ENCODE data around the gene ANKRD10.

DNA sequence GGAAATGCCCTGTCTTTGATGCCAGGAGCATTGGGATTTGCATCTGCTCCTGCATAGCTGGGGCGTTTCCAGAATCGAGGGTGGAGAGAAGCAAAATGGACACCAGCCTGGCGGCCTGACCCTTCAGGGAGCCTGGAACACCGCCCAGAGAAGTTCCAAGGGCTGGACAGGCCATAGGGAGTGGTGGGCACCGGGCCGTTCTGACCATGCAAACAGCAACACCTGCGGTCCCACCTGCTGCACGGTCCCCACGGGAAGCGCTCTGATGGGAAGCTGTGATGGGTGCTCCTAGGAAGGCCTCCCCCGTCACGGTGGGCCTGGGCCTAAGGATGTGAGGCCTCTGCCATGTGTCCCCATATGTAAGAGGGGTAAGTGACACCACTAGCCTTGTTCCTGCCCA is 34.2 kb upstream of the ANKRD10 start:
- TF ChIP-seq POLR2AphosphoS5 (IDR thresholded peaks at IDR 0.05; ENCODE audit: low read depth) = no peak
- TF ChIP-seq CTCF (conservative IDR thresholded peaks at IDR 0.05; ENCODE audit: low read depth in 2 of 2) = no peak
- no peak for TF ChIP-seq ETS1 (IDR thresholded peaks at IDR 0.05)
- TF ChIP-seq EZH2 (IDR thresholded peaks at IDR 0.05; ENCODE audit: low read depth, unreplicated experiment) = no peak
- no peak for TF ChIP-seq ZNF331 (CRISPR knock-in tag; IDR thresholded peaks at IDR 0.05; ENCODE audit: low read depth)
- no peak for TF ChIP-seq CREB1 (CRISPR knock-in tag; IDR thresholded peaks at IDR 0.05; ENCODE audit: low read depth)
- no peak for TF ChIP-seq NANOG (IDR thresholded peaks at IDR 0.05; ENCODE audit: borderline replicate concordance)
- no peak for TF ChIP-seq REST (IDR thresholded peaks at IDR 0.05; ENCODE audit: unreplicated experiment)
- TF ChIP-seq JUNB (IDR thresholded peaks at IDR 0.05; ENCODE audit: unreplicated experiment) = no peak
